ENCODE data around the gene KLHL35. TPM values are rescaled to one million over a fixed set of nuclear protein-coding genes. Genes with fewer than 3 reads are reported as not detected.

The KLHL35 gene
- total RNA-seq, 1 donor from 2014 or later: 1.7 TPM

GRCh38 chr11:75429641-75429901 is 3.4 kb downstream of the KLHL35 start:
- intact Hi-C loops (cut with micrococcal nuclease): no loop called here
- peaks cover 50% of the 10 kb centered on the region for H3K27me3 Mint-ChIP-seq
- no peak for DNase-seq
- H3K4me1 Mint-ChIP-seq: peaks cover 23% of the 10 kb centered on the region
- peak overlapping the region; percentile 78 for H3K4me3 Mint-ChIP-seq
- H3K9me3 Mint-ChIP-seq: peaks cover 8% of the 10 kb centered on the region
- H3K36me3 Mint-ChIP-seq (ENCODE audit: low read depth): peaks cover 5% of the 10 kb centered on the region
- peak overlapping the region; percentile 66 for H3K27ac Mint-ChIP-seq

GRCh38 chr11:75428989-75429640 is 3.9 kb downstream of the KLHL35 start:
- peaks cover 23% of the 10 kb centered on the region for H3K4me1 Mint-ChIP-seq
- peaks cover 8% of the 10 kb centered on the region for H3K9me3 Mint-ChIP-seq
- H3K4me3 Mint-ChIP-seq: peak overlapping the region; percentile 78
- H3K27me3 Mint-ChIP-seq: peaks cover 50% of the 10 kb centered on the region
- intact Hi-C loops (cut with micrococcal nuclease): no loop called here
- peaks cover 5% of the 10 kb centered on the region for H3K36me3 Mint-ChIP-seq (ENCODE audit: low read depth)
- H3K27ac Mint-ChIP-seq: peak overlapping the region; percentile 66
- DNase-seq: no peak

- peaks cover 23% of the 10 kb centered on the region for H3K4me1 Mint-ChIP-seq
- peaks cover 8% of the 10 kb centered on the region for H3K9me3 Mint-ChIP-seq
- intact Hi-C loops (cut with micrococcal nuclease): no loop called here
- H3K27me3 Mint-ChIP-seq: peaks cover 48% of the 10 kb centered on the region
- DNase-seq: peak; percentile 90
- peaks cover 8% of the 10 kb centered on the region for H3K36me3 Mint-ChIP-seq (ENCODE audit: low read depth)
- peak overlapping the region; percentile 65 for H3K4me3 Mint-ChIP-seq
- H3K27ac Mint-ChIP-seq: no peak overlapping the region
Observed at GRCh38 chr11:75428281-75428724, 4.7 kb downstream of the KLHL35 start.

- intact Hi-C loops (cut with micrococcal nuclease): no loop called here
- peaks cover 8% of the 10 kb centered on the region for H3K9me3 Mint-ChIP-seq
- no peak overlapping the region for H3K27ac Mint-ChIP-seq
- peaks cover 20% of the 10 kb centered on the region for H3K4me1 Mint-ChIP-seq
- peaks cover 10% of the 10 kb centered on the region for H3K36me3 Mint-ChIP-seq (ENCODE audit: low read depth)
- no peak for DNase-seq
- peaks cover 36% of the 10 kb centered on the region for H3K27me3 Mint-ChIP-seq
- H3K4me3 Mint-ChIP-seq: no peak overlapping the region
Observed at GRCh38 chr11:75427181-75427580, 5.8 kb downstream of the KLHL35 start.

- Mint-ChIP-seq H3K27me3 (peaks cover 32% of the 10 kb centered on the region), H3K4me1 (peaks cover 20% of the 10 kb centered on the region), H3K9me3 (peaks cover 8% of the 10 kb centered on the region), H3K27ac (no peak overlapping the region), H3K4me3 (no peak overlapping the region), H3K36me3 (ENCODE audit: low read depth) (peaks cover 10% of the 10 kb centered on the region)
- intact Hi-C loops (cut with micrococcal nuclease): no loop called here
- DNase-seq: no peak
Observed at GRCh38 chr11:75426720-75427086, 6.3 kb downstream of the KLHL35 start.

- Mint-ChIP-seq H3K4me1 (peaks cover 11% of the 10 kb centered on the region), H3K27me3 (peaks cover 19% of the 10 kb centered on the region), H3K4me3 (no peak overlapping the region), H3K36me3 (ENCODE audit: low read depth) (peaks cover 10% of the 10 kb centered on the region), H3K27ac (no peak overlapping the region), H3K9me3 (peaks cover 8% of the 10 kb centered on the region)
- intact Hi-C loops (cut with micrococcal nuclease): no loop called here
- no peak for DNase-seq
Observed at GRCh38 chr11:75425422-75425821, 7.6 kb downstream of the KLHL35 start.

GRCh38 chr11:75424396-75424795 is 8.6 kb downstream of the KLHL35 start:
- peaks cover 7% of the 10 kb centered on the region for H3K9me3 Mint-ChIP-seq
- H3K4me1 Mint-ChIP-seq: peaks cover 10% of the 10 kb centered on the region
- no peak overlapping the region for H3K4me3 Mint-ChIP-seq
- H3K36me3 Mint-ChIP-seq (ENCODE audit: low read depth): peaks cover 9% of the 10 kb centered on the region
- H3K27me3 Mint-ChIP-seq: peaks cover 18% of the 10 kb centered on the region
- intact Hi-C loops (cut with micrococcal nuclease): no loop called here
- no peak for DNase-seq
- H3K27ac Mint-ChIP-seq: no peak overlapping the region

GRCh38 chr11:75423721-75424120 is 9.3 kb downstream of the KLHL35 start:
- peaks cover under 1% of the 10 kb centered on the region for H3K9me3 Mint-ChIP-seq
- intact Hi-C loops (cut with micrococcal nuclease): no loop called here

GRCh38 chr11:75422248-75423231 is 10.5 kb downstream of the KLHL35 start:
- DNase-seq: no peak
- Mint-ChIP-seq H3K4me3 (no peak overlapping the region), H3K27ac (no peak overlapping the region)

More at GRCh38 chr11:75423721-75424120, 9.3 kb downstream of the KLHL35 start:
- DNase-seq: no peak
- peaks cover 5% of the 10 kb centered on the region for H3K36me3 Mint-ChIP-seq (ENCODE audit: low read depth)
- H3K27me3 Mint-ChIP-seq: peaks cover 11% of the 10 kb centered on the region
- no peak overlapping the region for H3K4me3 Mint-ChIP-seq
- peaks cover 4% of the 10 kb centered on the region for H3K4me1 Mint-ChIP-seq
- no peak overlapping the region for H3K27ac Mint-ChIP-seq

GRCh38 chr11:75421902-75422247 is 11.1 kb downstream of the KLHL35 start:
- Mint-ChIP-seq H3K27me3 (no peaks in the 10 kb centered on the region), H3K27ac (no peak overlapping the region), H3K9me3 (no peaks in the 10 kb centered on the region)

More at GRCh38 chr11:75422248-75423231, 10.5 kb downstream of the KLHL35 start:
- Mint-ChIP-seq H3K27me3 (peaks cover under 1% of the 10 kb centered on the region), H3K4me1 (no peaks in the 10 kb centered on the region), H3K36me3 (ENCODE audit: low read depth) (peaks cover 5% of the 10 kb centered on the region), H3K9me3 (no peaks in the 10 kb centered on the region)
- intact Hi-C loops (cut with micrococcal nuclease): no loop called here

GRCh38 chr11:75421035-75421602 is 11.9 kb downstream of the KLHL35 start:
- intact Hi-C loops (cut with micrococcal nuclease): no loop called here
- Mint-ChIP-seq H3K36me3 (ENCODE audit: low read depth) (peaks cover 10% of the 10 kb centered on the region), H3K4me3 (no peak overlapping the region), H3K27ac (no peak overlapping the region), H3K9me3 (no peaks in the 10 kb centered on the region), H3K4me1 (no peaks in the 10 kb centered on the region), H3K27me3 (no peaks in the 10 kb centered on the region)
- DNase-seq: no peak

More at GRCh38 chr11:75421902-75422247, 11.1 kb downstream of the KLHL35 start:
- Mint-ChIP-seq H3K4me3 (no peak overlapping the region), H3K36me3 (ENCODE audit: low read depth) (peaks cover 7% of the 10 kb centered on the region), H3K4me1 (no peaks in the 10 kb centered on the region)
- intact Hi-C loops (cut with micrococcal nuclease): no loop called here
- no peak for DNase-seq

GRCh38 chr11:75420224-75421034 is 12.6 kb downstream of the KLHL35 start:
- intact Hi-C loops (cut with micrococcal nuclease): no loop called here
- Mint-ChIP-seq H3K9me3 (no peaks in the 10 kb centered on the region), H3K27ac (no peak overlapping the region), H3K4me3 (no peak overlapping the region), H3K4me1 (no peaks in the 10 kb centered on the region), H3K36me3 (ENCODE audit: low read depth) (peaks cover 14% of the 10 kb centered on the region), H3K27me3 (no peaks in the 10 kb centered on the region)
- DNase-seq: no peak

GRCh38 chr11:75413864-75414263 is 19.1 kb downstream of the KLHL35 start:
- Mint-ChIP-seq H3K27ac (no peak overlapping the region), H3K27me3 (no peaks in the 10 kb centered on the region), H3K36me3 (ENCODE audit: low read depth) (peaks cover 25% of the 10 kb centered on the region), H3K9me3 (no peaks in the 10 kb centered on the region), H3K4me1 (no peaks in the 10 kb centered on the region), H3K4me3 (no peak overlapping the region)
- intact Hi-C loops (cut with micrococcal nuclease): no loop called here
- DNase-seq: no peak

Measured in activated CD4-positive, alpha-beta T cell treated with anti-CD3 and anti-CD28 coated beads, Interleukin-2, amount 10 ng/mL, durations not matched to agents 24 days and 14 days (primary cell).